ENCODE results near the gene ATP13A3. TPM values are rescaled to one million over a fixed set of nuclear protein-coding genes. Genes with fewer than 3 reads are reported as not detected.

Gene ATP13A3
- total RNA-seq, 1 donor from 2014 or later, result 63.1 TPM

DNA sequence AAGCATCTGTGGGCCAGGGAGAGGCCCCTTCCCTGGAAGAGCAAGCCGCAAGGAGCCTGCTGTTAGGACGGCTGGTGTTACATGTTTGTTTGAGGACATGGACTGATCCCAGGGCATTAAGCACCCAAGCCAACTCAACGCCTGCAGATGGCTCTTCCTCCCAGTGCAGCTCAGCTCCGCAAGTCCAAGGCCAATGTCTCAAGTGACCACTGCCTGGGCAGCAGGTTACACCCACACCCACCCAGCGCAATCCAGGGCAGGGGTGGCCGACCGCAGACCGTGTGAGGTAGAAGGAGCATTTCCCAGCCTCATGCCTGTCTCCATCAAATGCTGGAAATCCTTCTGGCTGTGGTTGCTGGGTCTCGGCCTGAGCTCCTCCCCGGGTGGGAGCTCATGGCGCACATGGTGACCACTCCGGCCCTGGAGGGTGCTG, 102.2 kb downstream of the ATP13A3 start:
- TF ChIP-seq, protein P1, sequence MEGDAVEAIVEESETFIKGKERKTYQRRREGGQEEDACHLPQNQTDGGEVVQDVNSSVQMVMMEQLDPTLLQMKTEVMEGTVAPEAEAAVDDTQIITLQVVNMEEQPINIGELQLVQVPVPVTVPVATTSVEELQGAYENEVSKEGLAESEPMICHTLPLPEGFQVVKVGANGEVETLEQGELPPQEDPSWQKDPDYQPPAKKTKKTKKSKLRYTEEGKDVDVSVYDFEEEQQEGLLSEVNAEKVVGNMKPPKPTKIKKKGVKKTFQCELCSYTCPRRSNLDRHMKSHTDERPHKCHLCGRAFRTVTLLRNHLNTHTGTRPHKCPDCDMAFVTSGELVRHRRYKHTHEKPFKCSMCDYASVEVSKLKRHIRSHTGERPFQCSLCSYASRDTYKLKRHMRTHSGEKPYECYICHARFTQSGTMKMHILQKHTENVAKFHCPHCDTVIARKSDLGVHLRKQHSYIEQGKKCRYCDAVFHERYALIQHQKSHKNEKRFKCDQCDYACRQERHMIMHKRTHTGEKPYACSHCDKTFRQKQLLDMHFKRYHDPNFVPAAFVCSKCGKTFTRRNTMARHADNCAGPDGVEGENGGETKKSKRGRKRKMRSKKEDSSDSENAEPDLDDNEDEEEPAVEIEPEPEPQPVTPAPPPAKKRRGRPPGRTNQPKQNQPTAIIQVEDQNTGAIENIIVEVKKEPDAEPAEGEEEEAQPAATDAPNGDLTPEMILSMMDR (IDR thresholded peaks at IDR 0.05), result no peak
- Mint-ChIP-seq H3K9me3 (ENCODE audit: unreplicated experiment) (no peaks in the 10 kb centered on the region), H3K4me1 (ENCODE audit: unreplicated experiment) (no peaks in the 10 kb centered on the region), H3K27me3 (ENCODE audit: unreplicated experiment) (peaks cover 45% of the 10 kb centered on the region), H3K36me3 (ENCODE audit: unreplicated experiment) (no peaks in the 10 kb centered on the region), H3K27ac (ENCODE audit: unreplicated experiment) (no peak overlapping the region), H3K4me3 (ENCODE audit: unreplicated experiment) (no peak overlapping the region)
- peak; percentile 82 for DNase-seq (ENCODE audit: extremely low spot score, unreplicated experiment)

DNA sequence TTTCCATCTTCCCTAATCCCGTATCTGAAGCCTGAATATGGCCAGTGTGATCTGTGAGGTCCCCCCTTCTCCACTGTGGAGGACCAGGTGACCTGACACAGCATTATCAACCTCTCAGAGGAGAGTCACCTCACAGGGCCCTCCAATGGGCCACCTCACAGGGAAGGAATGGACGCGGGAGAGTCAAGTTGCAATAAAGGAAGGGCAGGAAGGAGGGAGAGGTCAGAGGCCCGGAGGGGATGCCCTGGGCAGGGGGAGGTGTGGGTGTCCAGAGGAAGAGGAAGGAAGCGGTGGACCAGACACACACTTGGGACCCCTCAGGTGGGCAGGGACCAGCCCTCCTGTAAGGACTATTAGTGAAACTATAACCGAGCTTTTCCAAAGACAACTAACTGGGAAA, 102.6 kb downstream of the ATP13A3 start:
- Mint-ChIP-seq H3K9me3 (ENCODE audit: unreplicated experiment) (no peaks in the 10 kb centered on the region), H3K27me3 (ENCODE audit: unreplicated experiment) (peaks cover 42% of the 10 kb centered on the region), H3K4me3 (ENCODE audit: unreplicated experiment) (no peak overlapping the region), H3K36me3 (ENCODE audit: unreplicated experiment) (no peaks in the 10 kb centered on the region), H3K4me1 (ENCODE audit: unreplicated experiment) (no peaks in the 10 kb centered on the region), H3K27ac (ENCODE audit: unreplicated experiment) (no peak overlapping the region)
- TF ChIP-seq, protein P1 (IDR thresholded peaks at IDR 0.05), result no peak
- peak; percentile 67 for DNase-seq (ENCODE audit: extremely low spot score, unreplicated experiment)

- no peaks in the 10 kb centered on the region for H3K4me1 Mint-ChIP-seq (ENCODE audit: unreplicated experiment)
- no peak for DNase-seq (ENCODE audit: extremely low spot score, unreplicated experiment)
- TF ChIP-seq, protein P1 (IDR thresholded peaks at IDR 0.05), result no peak
- no peak overlapping the region for H3K27ac Mint-ChIP-seq (ENCODE audit: unreplicated experiment)
- peaks cover 42% of the 10 kb centered on the region for H3K27me3 Mint-ChIP-seq (ENCODE audit: unreplicated experiment)
- H3K9me3 Mint-ChIP-seq (ENCODE audit: unreplicated experiment), result no peaks in the 10 kb centered on the region
- no peak overlapping the region for H3K4me3 Mint-ChIP-seq (ENCODE audit: unreplicated experiment)
- no peaks in the 10 kb centered on the region for H3K36me3 Mint-ChIP-seq (ENCODE audit: unreplicated experiment)
Measured at GRCh38 chr3:194383276-194383940, 103.4 kb downstream of the ATP13A3 start.

DNA sequence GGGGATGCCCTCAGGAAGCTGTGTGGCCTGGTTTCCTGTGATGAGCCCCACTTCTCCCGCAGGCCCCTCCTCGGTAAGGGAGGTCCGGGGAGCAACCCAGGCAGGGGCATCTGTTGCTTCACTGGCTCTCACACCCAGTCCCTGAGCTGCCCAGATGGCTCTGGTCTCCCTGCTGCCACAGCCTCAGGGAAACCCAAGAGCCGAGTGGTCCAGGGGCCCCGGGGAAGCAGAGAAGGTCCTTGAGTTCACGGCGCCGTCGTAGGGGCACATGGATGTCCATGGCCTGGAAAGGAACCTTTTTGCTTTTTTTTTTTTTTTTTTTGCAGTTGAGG, 103.9 kb downstream of the ATP13A3 start:
- no peaks in the 10 kb centered on the region for H3K9me3 Mint-ChIP-seq (ENCODE audit: unreplicated experiment)
- DNase-seq (ENCODE audit: extremely low spot score, unreplicated experiment), result no peak
- H3K4me3 Mint-ChIP-seq (ENCODE audit: unreplicated experiment), result no peak overlapping the region
- TF ChIP-seq, protein P1 (IDR thresholded peaks at IDR 0.05), result no peak
- no peak overlapping the region for H3K27ac Mint-ChIP-seq (ENCODE audit: unreplicated experiment)
- H3K27me3 Mint-ChIP-seq (ENCODE audit: unreplicated experiment), result peaks cover 42% of the 10 kb centered on the region
- H3K4me1 Mint-ChIP-seq (ENCODE audit: unreplicated experiment), result no peaks in the 10 kb centered on the region
- H3K36me3 Mint-ChIP-seq (ENCODE audit: unreplicated experiment), result no peaks in the 10 kb centered on the region

- no peaks in the 10 kb centered on the region for H3K9me3 Mint-ChIP-seq (ENCODE audit: unreplicated experiment)
- no peaks in the 10 kb centered on the region for H3K36me3 Mint-ChIP-seq (ENCODE audit: unreplicated experiment)
- no peaks in the 10 kb centered on the region for H3K4me1 Mint-ChIP-seq (ENCODE audit: unreplicated experiment)
- TF ChIP-seq, protein P1 (IDR thresholded peaks at IDR 0.05), result no peak
- peaks cover 42% of the 10 kb centered on the region for H3K27me3 Mint-ChIP-seq (ENCODE audit: unreplicated experiment)
- DNase-seq (ENCODE audit: extremely low spot score, unreplicated experiment), result no peak
- H3K27ac Mint-ChIP-seq (ENCODE audit: unreplicated experiment), result no peak overlapping the region
- no peak overlapping the region for H3K4me3 Mint-ChIP-seq (ENCODE audit: unreplicated experiment)
Measured at GRCh38 chr3:194382196-194382891, 104.5 kb downstream of the ATP13A3 start.

All from osteocyte (in vitro differentiated cells).